ENCODE data around the gene RAB9A. TPM values are rescaled to one million over a fixed set of nuclear protein-coding genes. Genes with fewer than 3 reads are reported as not detected.

Gene RAB9A
- total and polyA plus RNA-seq, 10 of the 15 experiments (the other 5 are each of a cell fraction or from before 2014, with no cell fraction given): 42.1 to 142 (median 49.9) TPM

DNA sequence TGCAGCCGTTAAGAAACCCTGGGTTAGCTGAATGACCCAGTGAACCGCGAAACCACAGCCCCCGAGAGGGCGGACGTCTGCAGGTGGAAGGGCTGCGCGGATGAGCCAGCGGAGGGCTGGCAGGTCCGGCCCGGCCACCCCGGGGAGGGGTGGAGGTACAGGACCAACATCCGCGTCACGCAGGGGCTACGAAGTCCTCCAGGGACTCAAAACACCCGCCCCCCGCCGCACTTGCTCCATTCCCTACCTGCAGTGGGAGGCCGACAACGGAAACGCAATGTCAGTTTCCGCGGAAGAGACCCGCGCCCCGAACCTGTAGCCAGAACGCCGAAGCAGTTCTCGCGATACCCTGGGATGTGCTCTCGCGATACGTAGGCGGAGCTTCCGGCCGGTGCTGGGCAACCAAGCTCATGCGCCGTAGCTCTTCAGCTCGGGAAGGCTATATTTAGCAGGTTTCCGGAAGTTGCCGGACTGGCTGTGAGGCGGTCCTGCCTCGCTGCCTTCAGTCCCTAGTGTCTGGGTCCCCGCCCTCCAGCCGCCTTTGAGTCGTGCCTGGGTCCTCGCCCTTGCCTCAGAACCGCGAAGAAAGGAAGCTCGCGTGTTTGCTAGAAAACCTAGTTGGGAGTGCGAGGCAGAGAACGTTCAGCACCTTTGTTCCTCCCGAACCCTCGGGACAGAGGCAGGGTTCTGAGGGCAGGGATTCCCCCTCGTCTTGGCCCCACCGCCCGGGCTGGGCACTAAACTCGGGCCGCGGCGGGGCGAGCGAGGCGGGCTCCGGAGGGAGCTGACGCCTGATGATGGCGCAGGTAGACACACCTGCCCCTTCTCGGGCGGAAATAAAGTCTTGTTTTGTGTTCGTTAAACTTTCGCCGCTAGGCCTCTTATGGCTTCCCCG lies 45.6 kb downstream of the RAB9A start, which contains the start of the genes OFD1 and TRAPPC2 (continued):
- TF ChIP-seq, protein P1, sequence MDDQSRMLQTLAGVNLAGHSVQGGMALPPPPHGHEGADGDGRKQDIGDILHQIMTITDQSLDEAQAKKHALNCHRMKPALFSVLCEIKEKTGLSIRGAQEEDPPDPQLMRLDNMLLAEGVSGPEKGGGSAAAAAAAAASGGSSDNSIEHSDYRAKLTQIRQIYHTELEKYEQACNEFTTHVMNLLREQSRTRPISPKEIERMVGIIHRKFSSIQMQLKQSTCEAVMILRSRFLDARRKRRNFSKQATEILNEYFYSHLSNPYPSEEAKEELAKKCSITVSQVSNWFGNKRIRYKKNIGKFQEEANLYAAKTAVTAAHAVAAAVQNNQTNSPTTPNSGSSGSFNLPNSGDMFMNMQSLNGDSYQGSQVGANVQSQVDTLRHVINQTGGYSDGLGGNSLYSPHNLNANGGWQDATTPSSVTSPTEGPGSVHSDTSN (IDR thresholded peaks at IDR 0.05; ENCODE audit: insufficient replicate concordance, low read depth, low read length): no peak
- peak; percentile 98 for TF ChIP-seq ELK1 (IDR thresholded peaks at IDR 0.05; ENCODE audit: low read depth, low read length)

DNA sequence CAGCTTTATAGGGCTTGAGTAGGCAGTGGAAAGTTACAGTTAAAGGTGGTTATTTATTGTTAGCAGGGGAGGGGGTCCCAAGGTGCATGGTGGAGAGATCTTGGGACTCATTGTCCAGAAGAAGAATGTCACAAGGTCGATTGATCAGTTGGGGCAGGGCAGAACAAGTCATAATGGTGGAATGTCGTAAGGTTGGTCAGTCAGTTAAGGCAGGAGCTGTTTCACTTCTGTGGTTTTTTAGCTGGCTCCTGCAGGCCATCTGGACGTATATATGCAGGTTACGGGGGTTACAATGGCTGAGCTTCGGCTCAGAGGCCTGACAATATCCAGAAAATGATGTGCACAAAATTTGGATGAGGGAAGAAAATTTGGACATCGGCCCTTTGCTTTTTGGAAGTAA lies 52.8 kb downstream of the RAB9A start:
- H3K27me3 ChIP-seq (replicated peaks in 1 of 2; ENCODE audit: control insufficient read depth in 2 of 2, insufficient read depth in 2 of 2, low read length in 1 of 2): no peaks in the 10 kb centered on the region
- no peaks in the 10 kb centered on the region for H3K9me3 ChIP-seq (replicated peaks; ENCODE audit: control insufficient read depth, insufficient read depth, low read length)
- intact Hi-C loops (cut with micrococcal nuclease; ENCODE audit: unreplicated experiment): loop anchor here (2.0 kb wide), 1 partner anchor 45 kb away; no protein-coding TSS in a partner anchor
- ChIA-PET SMC1A (ENCODE audit: uncharacterized antibody, unreplicated experiment) (interaction anchor here (0.6 to 14.7 kb wide), 15 partner anchors 9 to 81 kb away, joined by 3 to 198 read pairs (median 5); no protein-coding TSS in a partner anchor), RAD21 (ENCODE audit: unreplicated experiment) (interaction anchor here (0.8 to 3.9 kb wide), 12 partner anchors 7 to 485 kb away, joined by 3 to 31 read pairs (median 6); partner anchors contain the start of genes OFD1, RAB9A and TRAPPC2), CTCF (interaction anchor here (0.9 to 4.1 kb wide), 8 partner anchors 10 to 931 kb away, joined by 3 to 29 read pairs (median 5); no protein-coding TSS in a partner anchor), POLR2A (interaction anchor here (0.9 to 5.5 kb wide), 4 partner anchors 10 to 284 kb away, joined by 3 to 36 read pairs (median 4); partner anchors contain the start of gene RAB9A)
- H3K36me3 ChIP-seq (ENCODE audit: control insufficient read depth in 2 of 2, insufficient read depth in 2 of 2, low read length in 1 of 2): peaks cover 0 to 4% of the 10 kb centered on the region in 2 experiments; a peak in 1 of 4 replicates
- ATAC-seq (peak; percentile 21; the same call in 1 of the 3 replicates), DNase-seq (ENCODE audit: low read depth, low spot score) (no peak), FAIRE-seq (no peak)
- peak overlapping the region; percentile 19; the same call in 1 of the 2 replicates for H3K4me3 ChIP-seq
- H3K4me2 ChIP-seq (ENCODE audit: control insufficient read depth, insufficient read depth): peak overlapping the region; percentile 2; the same call in 1 of the 2 replicates
- H2AFZ ChIP-seq (ENCODE audit: control insufficient read depth, low read depth, low read length): no peak overlapping the region
- no TSS peak for BruUV-seq (replicated peaks)
- H3K79me2 ChIP-seq (ENCODE audit: control insufficient read depth, insufficient read depth, low read length): peaks cover 3% of the 10 kb centered on the region
- in situ Hi-C loops (cut with MboI): loop anchor here (10.0 kb wide), 1 partner anchor 237 kb away; no protein-coding TSS in a partner anchor
- peaks cover 23% of the 10 kb centered on the region for H3K4me1 ChIP-seq (ENCODE audit: control insufficient read depth, insufficient read depth, low read length)
- 34% methylated on average over 6 of the region's 6 CpGs for WGBS (ENCODE audit: insufficient coverage, insufficient replicate concordance, low lambda C conversion rate, missing lambda C conversion rate)
- TF ChIP-seq RUNX3 (IDR thresholded peaks at IDR 0.05; ENCODE audit: low read length) (peak; percentile 31; the same call in 1 of the 2 replicates), BHLHE40 (IDR thresholded peaks at IDR 0.05; ENCODE audit: borderline replicate concordance in 1 of 2, low read depth in 2 of 2, low read length in 1 of 2) (no peak)
- no peak overlapping the region; the same call in 1 of the 2 replicates for H3K27ac ChIP-seq (ENCODE audit: control insufficient read depth, insufficient read depth)
- H4K20me1 ChIP-seq (ENCODE audit: control insufficient read depth, insufficient read depth): no peaks in the 10 kb centered on the region
- H3K9ac ChIP-seq (ENCODE audit: control insufficient read depth, insufficient read depth, low read length): no peak overlapping the region
